ENCODE results near the gene RHCE.
"Not testable (repeated sequence)": the region's sequence is repeated elsewhere in the genome, so short reads cannot be mapped to it uniquely, and the experiment has no call there.

Gene RHCE

DNA sequence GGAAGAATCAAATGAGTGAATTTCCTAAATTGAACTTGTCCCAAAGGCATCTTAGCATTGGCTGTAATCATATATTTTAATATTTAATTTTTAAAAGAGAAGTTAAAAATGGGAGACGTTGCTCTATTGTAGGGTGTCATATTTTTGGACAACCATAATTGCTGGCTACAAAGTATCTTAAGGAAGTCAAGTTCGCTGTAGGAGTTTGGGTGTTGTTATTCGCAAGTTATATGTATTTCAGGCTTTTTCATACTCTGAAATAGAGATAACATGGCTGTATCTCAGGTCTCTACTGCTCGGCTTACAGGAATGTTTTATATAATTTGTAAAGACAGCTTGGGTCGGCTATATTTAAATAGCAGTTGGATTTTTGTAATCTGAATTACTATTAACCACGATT is 81.6 kb downstream of the RHCE start:
- no peak for DNase-seq

DNA sequence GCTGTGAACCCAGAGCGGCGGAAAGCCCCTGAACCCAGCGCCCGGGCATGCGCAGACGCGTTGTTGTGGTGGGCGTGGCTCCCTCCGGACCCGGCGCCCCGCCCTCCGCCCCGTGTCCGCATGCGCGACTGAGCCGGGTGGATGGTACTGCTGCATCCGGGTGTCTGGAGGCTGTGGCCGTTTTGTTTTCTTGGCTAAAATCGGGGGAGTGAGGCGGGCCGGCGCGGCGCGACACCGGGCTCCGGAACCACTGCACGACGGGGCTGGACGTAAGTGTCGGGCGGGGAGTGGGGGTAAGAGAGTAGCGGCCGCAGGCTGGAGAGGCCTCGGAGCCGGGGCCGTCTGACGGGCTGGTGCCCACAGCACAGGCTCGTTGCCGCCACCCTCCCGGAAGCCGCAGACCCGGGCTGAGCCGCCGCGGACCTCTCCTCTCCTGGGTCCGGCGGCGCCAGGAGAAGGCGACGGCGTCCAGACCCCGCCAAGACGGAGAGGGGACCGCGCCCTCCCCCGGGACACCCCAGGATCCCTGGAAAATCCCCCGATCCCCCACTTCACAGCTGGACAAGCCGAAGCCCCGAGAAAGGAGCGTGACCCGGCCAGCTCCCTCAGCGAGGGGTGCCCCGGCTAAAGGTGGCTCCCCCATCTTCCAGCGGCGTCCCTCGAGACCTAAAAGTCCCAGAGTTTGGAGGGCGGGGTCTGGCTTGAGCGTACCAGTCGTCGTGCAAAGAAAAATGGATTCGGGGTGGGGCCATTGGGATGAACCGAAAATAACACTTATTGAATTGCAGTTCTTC is 82.2 kb downstream of the RHCE start, which contains the start of gene TMEM50A:
Gene TMEM50A, plus strand, starts transcription at position 147 of the 794 bp plus-strand sequence. CDS start 2,153 bp downstream, outside the sequence.
- DNase-seq, result peak; percentile 91

DNA sequence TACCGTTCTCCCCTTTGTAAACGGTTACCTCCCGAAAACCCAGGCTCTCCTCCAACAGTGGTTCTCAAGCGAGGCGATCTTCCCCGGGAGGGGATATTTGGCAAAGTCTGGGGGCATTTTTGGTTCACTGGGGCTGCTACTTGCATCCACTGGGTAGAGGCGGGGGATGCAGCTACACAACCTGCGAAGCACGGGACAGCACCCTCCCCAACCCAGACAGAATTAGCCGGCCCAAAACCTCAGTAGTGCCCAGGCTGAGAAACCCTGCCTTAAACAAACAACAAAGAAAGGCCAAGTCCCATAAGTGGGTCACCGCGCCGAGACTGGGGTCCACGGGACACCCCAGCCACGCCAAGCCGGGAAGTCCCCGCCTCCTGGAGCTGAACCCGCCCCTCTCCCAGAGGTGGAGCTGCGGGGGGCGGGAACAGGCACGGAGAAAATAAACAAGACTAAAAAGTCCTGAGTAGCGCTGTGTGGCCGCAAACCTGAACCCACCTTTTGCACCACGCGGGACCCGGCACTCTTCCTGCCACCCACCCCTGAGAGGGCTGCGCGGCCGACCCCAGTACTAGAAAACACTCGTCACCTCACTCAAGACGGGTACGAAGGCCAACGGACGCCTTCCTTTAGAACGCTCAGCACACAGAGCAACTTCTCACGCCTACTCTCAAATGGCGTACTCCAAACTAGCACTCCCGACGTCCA is 83.0 kb downstream of the RHCE start:
- peak; percentile 20 to 36 for DNase-seq

DNA sequence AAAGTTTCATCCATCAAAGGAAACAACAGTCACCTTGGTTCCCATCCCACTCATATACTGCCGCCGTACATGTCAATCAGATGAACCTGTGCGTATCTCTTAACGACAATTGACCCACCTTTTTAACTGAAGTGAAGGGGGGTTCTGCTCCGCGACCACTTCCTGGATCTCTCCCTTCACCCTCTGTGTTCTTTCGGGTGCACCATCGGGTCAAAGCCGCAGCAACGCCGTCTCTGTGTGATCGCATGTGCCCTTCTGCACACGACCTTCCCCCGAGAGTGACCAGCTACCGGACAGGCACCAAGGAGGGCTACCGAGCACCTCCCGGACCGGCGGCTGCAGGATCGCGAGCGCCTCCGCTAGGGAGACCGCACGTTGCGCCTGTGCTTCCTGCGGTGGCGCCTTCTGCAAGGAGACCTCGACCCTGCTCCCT is 83.7 kb downstream of the RHCE start:
- peak; percentile 21 to 38 for DNase-seq

DNA sequence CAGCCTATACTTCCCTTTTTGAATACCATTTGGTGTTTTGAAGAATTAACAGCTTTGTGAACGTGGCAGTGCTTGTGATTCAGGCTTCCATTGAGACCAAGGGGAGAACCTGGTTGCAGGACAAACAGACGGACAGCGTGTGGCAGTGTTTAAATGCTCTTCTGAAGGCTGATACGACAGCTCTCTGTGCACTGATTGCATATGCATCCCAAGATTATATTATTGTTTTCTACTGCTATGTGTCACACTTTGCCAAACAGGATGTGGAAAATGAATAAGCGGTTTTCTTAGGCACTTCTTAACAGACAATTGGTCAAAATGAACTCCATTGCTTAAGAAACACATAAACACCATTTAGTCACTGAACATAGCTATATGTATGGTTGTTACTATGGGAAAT is 90.7 kb downstream of the RHCE start:
- DNase-seq, result not testable (repeated sequence)

DNA sequence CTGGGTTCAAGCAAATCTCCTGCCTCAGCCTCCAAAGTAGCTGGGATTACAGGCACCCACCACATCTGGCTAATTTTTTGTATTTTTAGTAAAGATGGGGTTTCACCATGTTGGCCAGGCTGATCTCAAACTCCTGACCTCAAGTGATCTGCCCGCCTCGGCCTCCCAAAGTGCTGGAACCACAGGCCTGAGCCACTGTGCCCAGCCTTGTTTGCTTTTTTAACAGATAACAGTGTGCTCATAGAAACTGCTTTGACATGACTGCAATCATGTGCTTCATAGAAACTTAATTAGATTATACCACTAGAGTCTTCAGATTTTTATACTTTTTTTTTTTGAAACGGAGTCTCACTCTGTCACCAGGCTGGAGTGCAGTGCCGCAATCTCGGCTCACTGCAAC is 91.3 kb downstream of the RHCE start:
- not testable (repeated sequence) for DNase-seq

DNA sequence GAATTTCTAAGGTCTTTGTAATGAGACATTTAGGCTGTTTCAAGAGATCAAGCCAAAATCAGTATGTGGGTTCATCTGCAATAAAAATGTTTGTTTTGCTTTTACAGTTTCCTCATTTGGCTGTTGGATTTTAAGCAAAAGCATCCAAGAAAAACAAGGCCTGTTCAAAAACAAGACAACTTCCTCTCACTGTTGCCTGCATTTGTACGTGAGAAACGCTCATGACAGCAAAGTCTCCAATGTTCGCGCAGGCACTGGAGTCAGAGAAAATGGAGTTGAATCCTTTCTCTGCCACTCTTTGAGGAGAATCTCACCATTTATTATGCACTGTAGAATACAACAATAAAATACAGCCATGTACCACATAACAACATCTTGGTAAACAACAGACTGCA is 91.8 kb downstream of the RHCE start:
- not testable (repeated sequence) for DNase-seq

DNA sequence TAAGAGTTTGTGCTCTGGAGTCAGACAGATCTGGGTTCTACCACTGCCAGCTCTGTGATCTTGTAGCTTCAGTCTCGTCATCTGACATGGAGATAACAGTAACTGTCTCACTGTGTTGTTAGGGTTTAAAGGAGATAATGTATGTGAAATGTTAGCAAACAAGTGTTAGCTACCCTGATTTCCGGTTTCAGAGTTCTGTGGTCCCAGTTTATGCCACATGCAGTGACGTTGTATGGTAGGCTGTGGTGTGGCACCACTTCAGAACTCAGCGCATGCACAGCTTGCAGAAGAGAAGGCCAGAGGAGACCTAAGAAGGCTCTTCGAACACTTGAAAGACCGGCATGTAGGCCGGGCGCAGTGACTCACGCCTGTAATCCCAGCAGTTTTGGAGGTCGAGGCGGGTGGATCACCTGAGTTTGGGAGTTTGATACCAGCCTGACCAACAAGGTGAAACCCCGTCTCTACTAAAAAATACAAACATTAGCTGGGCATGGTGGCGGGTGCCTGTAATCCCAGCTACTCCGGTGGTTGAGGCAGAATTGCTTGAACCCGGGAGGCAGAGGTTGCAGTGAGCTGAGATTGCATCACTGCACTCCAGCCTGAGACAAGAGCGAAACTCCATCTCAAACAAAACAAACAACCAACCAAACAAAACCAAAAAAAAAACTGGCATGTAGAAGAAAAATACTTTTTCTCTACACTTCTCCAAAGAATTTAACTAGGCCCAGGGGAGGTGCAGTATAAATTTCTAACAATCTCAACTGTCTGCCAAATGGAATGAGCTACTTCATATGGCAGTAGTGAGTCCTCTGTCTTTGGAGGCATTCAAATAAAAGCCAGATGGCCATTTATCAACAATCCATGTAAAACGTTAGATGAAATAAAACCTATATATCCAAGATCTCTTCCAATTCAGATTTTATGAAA is 92.5 kb downstream of the RHCE start:
- DNase-seq, result not testable (repeated sequence)

DNA sequence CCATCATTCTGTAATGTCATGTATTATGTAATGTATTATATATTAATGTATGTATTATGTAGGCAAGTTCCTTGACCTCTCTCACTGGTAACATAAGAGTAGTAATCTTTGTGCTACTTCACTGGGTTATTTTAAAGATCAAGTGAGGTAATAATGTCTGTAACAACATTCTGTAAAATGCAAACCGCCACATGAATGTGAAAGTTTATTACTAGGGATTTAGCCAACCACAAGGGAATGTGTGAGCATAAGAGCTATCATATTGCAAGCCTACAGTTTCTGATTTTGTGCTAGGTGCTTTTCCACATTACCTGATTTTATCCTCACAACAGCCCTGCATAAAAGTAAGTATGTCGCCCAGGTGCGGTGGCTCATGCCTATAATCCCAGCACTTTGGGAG is 96.2 kb downstream of the RHCE start:
- DNase-seq, result not testable (repeated sequence)

DNA sequence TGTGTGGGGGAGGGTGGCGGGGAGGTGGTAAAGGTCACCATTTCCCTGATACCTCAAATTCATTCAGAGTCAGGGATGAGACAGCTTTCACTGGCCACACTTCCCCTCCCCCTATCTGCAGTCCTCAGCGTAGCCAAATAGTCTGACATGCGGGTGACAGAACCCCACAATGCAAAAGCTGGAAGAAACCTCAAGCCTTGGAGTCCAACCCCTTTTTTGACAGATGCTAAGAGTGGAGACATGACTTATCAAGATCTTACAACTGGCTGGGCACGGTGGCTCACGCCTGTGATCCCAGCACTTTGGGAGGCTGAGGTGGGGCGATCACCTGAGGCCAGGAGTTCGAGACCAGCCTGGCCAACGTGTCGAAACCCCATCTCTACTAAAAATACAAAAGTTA is 98.5 kb downstream of the RHCE start:
- not testable (repeated sequence) for DNase-seq

DNA sequence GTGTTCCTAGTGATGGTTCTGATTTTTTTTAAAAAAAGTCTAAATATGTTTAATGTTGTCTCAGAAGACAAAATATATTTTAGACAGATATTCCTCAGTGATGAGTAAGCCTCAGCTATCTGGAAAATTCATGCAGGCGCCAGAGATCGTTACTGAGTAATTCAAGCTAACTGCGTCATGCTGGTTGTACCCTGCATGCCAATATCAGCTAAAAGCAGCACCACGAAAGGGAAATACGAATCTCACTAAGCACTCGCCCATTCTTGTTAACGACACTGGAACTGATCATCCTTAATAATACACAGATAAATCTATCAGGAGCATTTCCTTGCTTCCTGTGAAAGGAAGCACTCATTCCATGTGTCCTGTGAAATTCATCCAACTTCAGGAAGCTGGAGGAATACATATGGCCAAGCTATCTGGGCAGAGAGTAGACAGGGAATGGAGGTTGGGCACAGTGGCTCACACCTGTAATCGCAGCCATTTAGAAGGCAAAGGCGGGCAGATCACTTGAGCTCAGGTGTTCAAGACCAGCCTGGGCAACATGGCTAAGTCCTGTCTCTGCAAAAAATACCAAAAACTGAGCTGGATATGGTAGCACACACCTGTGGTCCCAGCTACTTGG is 100.2 kb downstream of the RHCE start:
- not testable (repeated sequence) for DNase-seq

DNA sequence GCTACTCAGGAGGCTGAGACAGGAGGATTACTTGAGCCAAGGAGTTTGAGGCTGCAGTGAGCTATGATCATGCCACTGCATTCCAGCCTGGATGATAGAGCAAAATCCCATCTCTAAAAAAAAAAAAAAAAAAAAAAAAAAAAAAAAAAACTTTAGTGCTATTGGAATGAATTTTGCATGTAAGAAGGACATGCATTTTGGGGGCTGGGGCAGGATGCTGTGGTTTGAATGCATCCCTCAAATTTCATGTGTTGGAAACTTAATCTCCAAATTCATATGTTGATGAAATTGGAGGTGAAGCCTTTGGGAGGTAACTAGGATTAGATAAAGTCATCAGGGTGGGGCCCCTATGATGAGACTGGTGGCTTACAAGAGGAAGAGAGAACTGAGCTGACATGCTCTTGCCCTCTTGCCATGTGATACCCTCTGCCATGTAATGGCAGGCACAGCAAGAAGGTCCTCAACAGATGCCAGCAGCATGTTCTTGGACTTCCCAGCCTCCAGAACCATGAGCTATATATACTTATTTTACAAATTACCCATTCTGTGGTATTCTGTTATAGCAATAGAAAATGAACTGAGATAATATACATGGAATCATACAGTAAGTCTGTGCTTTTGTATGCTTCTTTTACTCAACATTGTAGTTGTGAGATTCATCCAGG is 107.7 kb downstream of the RHCE start:
- not testable (repeated sequence) for DNase-seq
